C4-2B (cell line): Measurements from ENCODE around the gene HBS1L.

Experiments used
- CTCF ChIP-seq: fragments of 450-650 bp; conservative IDR thresholded peaks from 2 replicates; pipeline ENCODE4 v1.5.1; 2017; ENCODE audit warnings: mild to moderate bottlenecking
- ZFX ChIP-seq: fragments of 450-650 bp; IDR thresholded peaks from 2 replicates; pipeline ENCODE4 v1.6.1; 2017

GRCh38 chr6:134950482-134950881 is 104.1 kb downstream of the HBS1L start:
- TF ChIP-seq CTCF (no peak), ZFX (no peak)
